GM19324 (cell line): Measurements from ENCODE around the gene UBB.

Experiments used
- ATAC-seq: cut with Tn5 transposase; IDR thresholded peaks from one replicate; pipeline ENCODE4 v1.9.1; 2021; ENCODE audit warnings: mild to moderate bottlenecking, moderate library complexity; ENCODE audit not compliant: unreplicated experiment, low FRiP score

The UBB gene

GRCh38 chr17:16380640-16381495 is at the start of gene UBB:
UBB (plus strand) TSS chr17:16381091; CDS start chr17:16381908, 817 bp downstream.
- peak; percentile 93 for ATAC-seq

- no peak for ATAC-seq
Measured at GRCh38 chr17:16338391-16338790, 42.5 kb upstream of the UBB start.

DNA sequence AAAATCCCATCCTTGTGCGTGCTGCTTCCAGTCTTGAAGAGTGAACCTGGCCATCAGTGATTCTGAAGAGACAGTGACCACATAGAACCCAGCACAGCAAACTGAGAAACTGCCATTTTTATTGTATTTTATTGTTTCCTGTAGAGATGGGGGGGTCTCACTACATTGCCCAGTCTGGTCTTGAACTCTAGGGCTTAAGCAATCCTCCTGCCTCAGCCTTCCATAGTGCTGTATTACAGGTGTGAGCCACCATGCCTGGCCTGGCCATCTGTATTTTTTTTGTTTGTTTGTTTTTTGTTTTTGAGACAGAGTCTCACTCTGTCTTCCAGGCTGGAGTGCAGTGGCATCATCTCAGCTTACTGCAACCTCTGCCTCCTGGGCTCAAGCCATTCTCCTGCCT is 41.5 kb upstream of the UBB start:
- no peak for ATAC-seq

GRCh38 chr17:16339959-16340358 is 40.9 kb upstream of the UBB start:
- no peak for ATAC-seq

DNA sequence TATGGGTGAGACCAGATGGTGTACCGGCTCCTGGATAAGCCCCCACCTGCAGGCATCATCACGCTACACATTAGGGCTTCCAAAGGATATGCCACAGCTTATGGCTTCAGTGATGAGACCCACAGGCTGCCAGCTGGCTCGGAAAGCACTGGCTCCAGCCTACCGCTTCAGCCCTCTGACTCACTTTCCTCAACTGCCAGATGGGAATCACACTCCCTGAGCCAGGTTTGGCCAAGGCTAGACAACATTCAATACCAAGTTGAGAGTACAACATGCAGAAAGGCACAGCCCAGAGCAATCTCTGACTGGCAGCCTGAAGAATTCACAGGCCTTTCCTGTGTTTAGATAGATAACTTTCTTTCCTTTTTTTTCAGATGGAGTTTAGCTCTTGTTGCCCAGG is 37.9 kb upstream of the UBB start:
- ATAC-seq = no peak

DNA sequence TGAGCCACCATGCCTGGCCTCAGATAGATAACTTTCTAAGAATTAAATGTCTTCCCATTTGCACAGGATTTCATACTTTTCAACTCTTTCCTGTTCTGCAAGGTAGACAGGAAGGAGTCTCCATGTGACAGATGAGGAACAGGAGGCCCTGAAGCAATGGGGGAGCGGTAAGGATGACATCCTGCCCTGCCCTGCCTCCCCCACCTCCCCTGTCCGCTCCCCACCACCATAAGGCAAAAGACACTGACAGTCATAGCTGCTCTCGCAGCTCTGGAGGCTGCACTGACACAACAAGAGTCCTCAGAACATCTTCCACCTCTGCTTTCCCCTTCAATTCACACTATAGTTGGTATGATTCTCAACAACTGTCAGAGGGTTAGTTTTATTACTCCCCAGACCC is 37.3 kb upstream of the UBB start:
- ATAC-seq = no peak

DNA sequence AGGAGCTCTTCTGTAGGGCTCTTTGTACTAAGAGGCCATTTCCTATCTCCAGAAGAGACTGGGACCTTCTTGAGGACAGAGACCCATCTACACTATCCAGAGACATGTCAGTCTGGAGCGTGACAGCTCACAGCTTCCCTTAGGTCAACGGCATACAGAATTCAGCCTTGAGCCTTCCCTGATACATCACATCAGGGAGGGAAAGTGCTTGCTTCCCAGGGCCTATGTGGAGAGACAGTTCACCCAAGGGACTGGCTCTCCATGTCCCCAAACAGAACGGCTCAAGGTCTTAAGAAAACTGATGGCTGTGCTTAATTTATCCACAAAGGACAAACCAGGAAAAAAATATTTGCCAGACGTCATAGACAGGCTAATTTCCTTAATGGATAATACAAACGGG is 35.3 kb upstream of the UBB start:
- ATAC-seq = no peak

GRCh38 chr17:16346721-16347271 is 34.1 kb upstream of the UBB start:
- no peak for ATAC-seq

DNA sequence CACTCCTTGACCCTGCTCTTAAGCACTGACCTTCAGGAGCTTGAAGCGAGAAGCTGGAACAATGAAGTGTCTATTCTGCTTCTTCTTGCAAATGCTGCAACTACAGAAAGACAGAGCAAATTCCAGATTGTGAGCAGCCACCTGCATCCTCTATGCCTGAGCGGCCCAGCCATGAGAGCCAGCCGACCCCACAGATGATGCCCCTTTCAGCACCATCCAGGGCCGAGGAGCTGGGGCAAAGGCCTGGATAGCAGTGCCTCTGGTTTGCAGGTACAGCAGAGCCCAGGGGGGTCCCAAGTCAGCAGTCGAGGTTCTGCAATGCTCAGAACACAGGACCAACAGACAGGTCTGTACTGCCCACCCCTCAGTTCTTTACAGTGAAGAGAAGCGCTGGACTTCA is 32.3 kb upstream of the UBB start:
- no peak for ATAC-seq

GRCh38 chr17:16349431-16349830 is 31.5 kb upstream of the UBB start:
- ATAC-seq = no peak

- ATAC-seq = no peak
Measured at GRCh38 chr17:16351831-16352230, 29.1 kb upstream of the UBB start.

DNA sequence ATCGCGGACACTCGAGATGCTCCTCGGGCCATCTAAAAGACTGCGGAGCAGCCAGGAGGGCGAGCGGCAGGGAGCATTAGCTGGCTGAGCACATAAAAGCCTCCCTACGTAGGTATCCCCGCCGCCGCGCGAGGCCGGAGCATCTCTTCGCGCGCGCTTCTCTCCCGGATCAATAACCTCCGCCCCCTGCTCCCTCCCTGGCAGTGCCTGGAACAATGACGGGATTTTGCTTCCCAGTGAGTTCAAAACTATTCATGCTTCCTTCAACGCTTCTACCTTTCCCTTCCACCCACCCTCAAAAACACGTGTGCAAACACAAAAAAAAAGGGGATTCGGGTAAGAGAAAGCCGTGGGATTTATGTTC is 28.6 kb upstream of the UBB start:
- ATAC-seq = no peak

- peak; percentile 61 for ATAC-seq
Measured at GRCh38 chr17:16352667-16353316, 28.1 kb upstream of the UBB start.

DNA sequence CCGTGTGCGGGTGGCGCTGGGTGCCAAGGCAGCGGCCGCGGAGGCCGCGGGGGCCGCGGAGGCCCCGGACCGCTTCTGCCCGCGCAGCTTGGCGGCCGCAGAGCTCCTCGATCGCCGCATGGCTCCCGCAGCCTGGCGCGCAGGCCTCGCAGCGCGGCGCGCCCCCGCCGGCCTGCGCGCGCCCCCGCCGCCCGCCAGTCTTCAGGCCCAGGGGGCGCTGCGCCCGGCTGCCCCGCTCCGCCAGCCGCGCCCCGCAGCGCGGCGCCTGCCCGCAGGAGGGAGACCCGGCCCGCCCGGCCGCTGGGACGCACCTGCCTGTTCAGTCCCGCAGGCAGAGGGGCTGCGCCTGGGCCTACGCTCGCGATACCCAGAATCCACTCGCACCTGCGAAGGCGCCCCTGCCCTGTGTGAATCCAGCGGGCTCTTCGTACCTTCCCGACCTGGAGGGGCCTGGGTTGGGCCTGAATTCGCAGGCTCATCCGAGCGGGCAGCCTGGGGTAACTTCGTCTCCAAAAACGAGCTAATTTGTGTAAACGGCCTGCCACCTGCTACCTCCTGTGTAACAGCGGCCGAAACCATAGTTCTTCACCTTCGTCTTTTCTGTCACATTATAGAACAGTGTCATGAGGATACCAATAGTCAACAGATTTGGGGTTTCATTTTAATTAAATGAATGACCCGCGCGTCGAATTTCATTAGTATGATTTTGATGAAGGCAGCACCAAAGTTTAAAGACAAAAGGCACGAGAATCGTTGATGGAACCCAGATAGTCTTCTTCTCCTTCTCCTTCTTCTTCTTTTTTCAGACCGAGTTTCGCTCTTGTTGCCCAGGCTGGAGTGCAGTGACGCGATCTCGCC is 27.3 kb upstream of the UBB start, which contains the start of gene CENPV:
Gene CENPV (minus strand): TSS at position 153 of the 858 bp plus-strand sequence. CDS start 33 bp downstream, at position 120.
- peak; percentile 78 for ATAC-seq

- no peak for ATAC-seq
Measured at GRCh38 chr17:16354585-16354984, 26.3 kb upstream of the UBB start.

DNA sequence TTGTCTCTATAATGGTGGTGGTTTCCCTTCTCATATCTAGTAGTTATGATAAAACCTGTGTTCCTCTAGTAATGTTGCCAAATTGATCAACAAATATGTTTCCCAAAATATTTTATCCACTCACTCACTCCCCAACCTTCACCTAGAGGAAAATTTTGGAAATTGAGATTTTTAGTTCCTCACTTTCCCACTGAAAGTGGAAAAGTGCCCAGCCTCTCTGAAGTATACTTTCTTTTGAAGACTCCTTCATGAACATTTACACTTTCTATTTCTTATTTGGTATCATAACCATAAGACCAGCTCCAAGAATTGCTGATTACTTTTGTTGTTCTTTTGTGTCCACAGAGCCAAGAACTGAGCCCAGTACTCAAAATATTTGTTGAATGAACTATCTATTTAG is 22.5 kb upstream of the UBB start:
- ATAC-seq = no peak

DNA sequence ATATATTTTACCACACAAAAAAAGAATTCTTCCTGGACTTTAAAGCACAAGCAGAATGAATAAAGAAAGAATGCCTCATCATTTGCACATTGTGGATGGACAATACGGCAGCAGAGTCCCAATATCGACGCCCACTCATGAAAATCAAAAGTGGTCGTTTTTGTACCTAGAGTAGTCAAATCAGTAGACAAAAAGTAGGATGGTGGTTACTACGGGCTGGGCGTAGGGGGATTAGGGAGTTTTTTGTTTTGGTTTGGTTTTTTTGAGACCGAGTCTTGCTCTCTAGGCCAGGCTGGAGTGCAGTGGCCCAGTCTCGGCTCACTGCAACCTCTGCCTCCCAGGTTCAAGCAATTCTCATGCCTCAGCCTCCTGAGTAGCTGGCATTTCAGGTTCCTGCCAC is 19.0 kb upstream of the UBB start:
- no peak for ATAC-seq

DNA sequence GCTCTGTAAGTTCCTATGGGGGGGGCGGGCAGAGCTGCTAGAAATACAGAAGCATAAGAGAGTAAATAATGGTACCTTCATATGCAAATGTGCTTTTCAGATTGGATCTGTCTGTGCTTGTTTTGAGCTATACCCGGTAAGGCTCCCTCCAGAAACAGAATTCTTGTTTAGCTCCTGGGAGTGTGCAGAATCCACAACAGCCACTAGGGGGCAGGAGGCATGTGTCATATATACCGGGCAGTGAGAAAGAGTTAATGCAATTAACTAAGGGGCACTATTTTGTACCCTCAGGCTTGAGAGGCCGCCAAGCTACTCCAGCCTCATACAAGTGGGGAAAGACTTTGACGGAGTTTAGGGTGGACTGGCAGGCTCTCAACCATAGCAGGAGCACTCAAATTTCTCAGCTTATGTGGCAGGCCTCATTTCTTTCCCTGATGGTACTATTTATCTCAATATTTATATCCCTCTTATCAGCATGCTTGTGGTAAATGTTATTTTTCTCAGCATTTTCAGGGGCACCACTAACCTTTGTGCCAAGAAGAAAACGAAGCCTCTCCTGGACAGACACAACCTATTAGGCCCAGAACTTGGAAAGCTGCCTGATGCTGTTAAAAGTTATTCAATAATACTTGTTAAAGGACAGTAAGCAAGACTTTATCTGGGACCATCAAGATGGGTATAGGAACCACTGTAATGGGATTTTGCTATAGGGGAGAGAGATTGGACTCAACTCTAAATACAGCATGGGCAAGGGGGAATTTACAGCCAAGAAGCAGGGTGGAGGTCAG is 16.9 kb upstream of the UBB start:
- no peak for ATAC-seq

DNA sequence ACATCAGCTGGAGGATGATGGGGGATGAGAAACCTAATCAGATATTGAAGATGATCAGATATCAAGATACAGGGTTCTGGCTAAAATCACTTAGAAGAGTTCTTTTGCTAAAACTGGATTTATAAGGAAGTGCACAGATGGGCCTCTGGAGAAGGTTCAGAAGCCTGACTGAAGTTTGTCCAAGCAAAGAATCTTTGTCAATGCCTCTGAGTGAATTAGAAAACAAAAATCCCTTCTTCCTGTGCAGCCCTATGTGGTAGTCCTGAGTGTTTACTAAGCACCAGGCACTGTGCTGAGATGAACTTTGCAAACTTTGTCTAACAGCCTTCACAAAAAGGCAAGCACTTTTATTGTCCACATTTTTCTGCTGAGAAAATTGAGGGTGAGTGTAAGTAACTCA is 16.3 kb upstream of the UBB start:
- ATAC-seq = no peak

- no peak for ATAC-seq
Measured at GRCh38 chr17:16371742-16372141, 9.1 kb upstream of the UBB start.
